HG03139 (cell line): ENCODE measurements around the gene PLK5.

Experiments used
- ATAC-seq: cut with Tn5 transposase; IDR thresholded peaks from one replicate; pipeline ENCODE4 v1.9.1; 2021; ENCODE audit not compliant: unreplicated experiment

PLK5 gene

GRCh38 chr19:1554968-1555367, 31.1 kb downstream of the PLK5 start:
- no peak for ATAC-seq

- no peak for ATAC-seq
These were observed 31.9 kb downstream of the PLK5 start for GRCh38 chr19:1555487-1556389.

GRCh38 chr19:1556390-1557070, 32.7 kb downstream of the PLK5 start:
- ATAC-seq: no peak

- no peak for ATAC-seq
These were observed 34.7 kb downstream of the PLK5 start for GRCh38 chr19:1558552-1558951.

- ATAC-seq: no peak
These were observed 36.5 kb downstream of the PLK5 start for GRCh38 chr19:1560286-1560882.

- ATAC-seq: no peak
These were observed 37.5 kb downstream of the PLK5 start for GRCh38 chr19:1561236-1561842.

GRCh38 chr19:1563251-1563650, 39.4 kb downstream of the PLK5 start:
- no peak for ATAC-seq

- ATAC-seq: no peak
These were observed 42.7 kb downstream of the PLK5 start for GRCh38 chr19:1566392-1567115.

- no peak for ATAC-seq
These were observed 43.4 kb downstream of the PLK5 start for GRCh38 chr19:1567116-1567847.

- no peak for ATAC-seq
These were observed 44.0 kb downstream of the PLK5 start for GRCh38 chr19:1567848-1568227.

- ATAC-seq: no peak
These were observed 44.6 kb downstream of the PLK5 start, which contains the start of gene MEX3D for GRCh38 chr19:1568320-1569019. Gene MEX3D, minus strand, starts transcription at chr19:1568325. Its CDS starts 267 bp downstream, at chr19:1568058.

GRCh38 chr19:1569997-1570396, 46.1 kb downstream of the PLK5 start:
- no peak for ATAC-seq

GRCh38 chr19:1570836-1571235, 47.0 kb downstream of the PLK5 start:
- no peak for ATAC-seq

GRCh38 chr19:1571358-1571757, 47.5 kb downstream of the PLK5 start:
- ATAC-seq: no peak

- no peak for ATAC-seq
These were observed 48.9 kb downstream of the PLK5 start for GRCh38 chr19:1572795-1573194.

- no peak for ATAC-seq
These were observed 50.7 kb downstream of the PLK5 start for GRCh38 chr19:1574354-1575136.

- no peak for ATAC-seq
These were observed 51.7 kb downstream of the PLK5 start for GRCh38 chr19:1575323-1576241.
